ENCODE data around the gene SLC24A3.

SLC24A3 gene

GRCh38 chr20:19524691-19525090, 312.2 kb downstream of the SLC24A3 start:
- no peak overlapping the region for H3K4me3 ChIP-seq (ENCODE audit: low read length)
- DNase-seq (ENCODE audit: low read depth), result no peak
- no peak for TF ChIP-seq CTCF (IDR thresholded peaks at IDR 0.05; ENCODE audit: insufficient read depth, low read depth, low read length, missing control alignments)

- no peak for DNase-seq (ENCODE audit: low read depth)
- H3K4me3 ChIP-seq (ENCODE audit: low read length), result no peak overlapping the region
Observed at GRCh38 chr20:19527509-19527908, 315.1 kb downstream of the SLC24A3 start.

GRCh38 chr20:19528286-19529030, 316.0 kb downstream of the SLC24A3 start:
- TF ChIP-seq CTCF (IDR thresholded peaks at IDR 0.05; ENCODE audit: insufficient read depth, low read depth, low read length, missing control alignments), result no peak
- H3K4me3 ChIP-seq (ENCODE audit: low read length), result no peak overlapping the region
- DNase-seq (ENCODE audit: low read depth), result no peak

More at GRCh38 chr20:19527509-19527908, 315.1 kb downstream of the SLC24A3 start:
- TF ChIP-seq CTCF (IDR thresholded peaks at IDR 0.05; ENCODE audit: insufficient read depth, low read depth, low read length, missing control alignments), result no peak

- DNase-seq (ENCODE audit: low read depth), result no peak
- H3K4me3 ChIP-seq (ENCODE audit: low read length), result no peak overlapping the region
- TF ChIP-seq CTCF (IDR thresholded peaks at IDR 0.05; ENCODE audit: insufficient read depth, low read depth, low read length, missing control alignments), result no peak
Observed at GRCh38 chr20:19530006-19530405, 317.6 kb downstream of the SLC24A3 start.

- no peak overlapping the region for H3K4me3 ChIP-seq (ENCODE audit: low read length)
- TF ChIP-seq CTCF (IDR thresholded peaks at IDR 0.05; ENCODE audit: insufficient read depth, low read depth, low read length, missing control alignments), result no peak
- DNase-seq (ENCODE audit: low read depth), result no peak
Observed at GRCh38 chr20:19531446-19531845, 319.0 kb downstream of the SLC24A3 start.

- no peak for DNase-seq (ENCODE audit: low read depth)
- no peak overlapping the region for H3K4me3 ChIP-seq (ENCODE audit: low read length)
- TF ChIP-seq CTCF (IDR thresholded peaks at IDR 0.05; ENCODE audit: insufficient read depth, low read depth, low read length, missing control alignments), result no peak
Observed at GRCh38 chr20:19538556-19538955, 326.1 kb downstream of the SLC24A3 start.

GRCh38 chr20:19539191-19539590, 326.7 kb downstream of the SLC24A3 start:
- no peak for DNase-seq (ENCODE audit: low read depth)
- no peak overlapping the region for H3K4me3 ChIP-seq (ENCODE audit: low read length)
- no peak for TF ChIP-seq CTCF (IDR thresholded peaks at IDR 0.05; ENCODE audit: insufficient read depth, low read depth, low read length, missing control alignments)
